H9 (cell line): ENCODE data around the gene HLA-A. TPM values are rescaled to one million over a fixed set of nuclear protein-coding genes. Genes with fewer than 3 reads are reported as not detected.
"Not testable (repeated sequence)": the region's sequence is repeated elsewhere in the genome, so short reads cannot be mapped to it uniquely, and the experiment has no call there.

ENCODE experiments used
- DNase-seq: peaks from one replicate; pipeline ENCODE4 v3.0.0-alpha.2; 2017
- H2AFZ ChIP-seq: one replicate; pipeline ENCODE4 v1.6.1; 2013; ENCODE audit warnings: mild to moderate bottlenecking, low read length, control low read depth, moderate library complexity
- H2AK5ac ChIP-seq: 2 replicates; pipeline ENCODE4 v1.6.1; 2013; ENCODE audit warnings: low read length, control low read depth, mixed read lengths; ENCODE audit not compliant: insufficient read length
- H2BK120ac ChIP-seq: one replicate; pipeline ENCODE4 v1.6.1; 2013; ENCODE audit warnings: low read depth, mild to moderate bottlenecking, low read length, control low read depth, inconsistent platforms; ENCODE audit not compliant: poor library complexity, severe bottlenecking
- H2BK12ac ChIP-seq: 2 replicates; pipeline ENCODE4 v1.6.1; 2013; ENCODE audit warnings: low read length, control low read depth, mixed read lengths, low read depth; ENCODE audit not compliant: insufficient read length
- H2BK15ac ChIP-seq: 2 replicates; pipeline ENCODE4 v1.6.1; 2013; ENCODE audit warnings: low read depth, low read length, control low read depth
- H2BK20ac ChIP-seq: one replicate; pipeline ENCODE4 v1.6.1; 2013; ENCODE audit warnings: low read depth, mild to moderate bottlenecking, low read length, control low read depth, inconsistent platforms; ENCODE audit not compliant: poor library complexity, severe bottlenecking
- H2BK5ac ChIP-seq: 2 replicates; pipeline ENCODE4 v1.6.1; 2013; ENCODE audit warnings: low read length, control low read depth, mixed read lengths; ENCODE audit not compliant: insufficient read length
- H3K14ac ChIP-seq: 2 replicates; pipeline ENCODE4 v1.6.1; 2013; ENCODE audit warnings: low read length, control low read depth; ENCODE audit not compliant: insufficient read depth
- H3K18ac ChIP-seq: 2 replicates; pipeline ENCODE4 v1.6.1; 2013; ENCODE audit warnings: low read depth, mild to moderate bottlenecking, mixed read lengths, low read length, control low read depth; ENCODE audit not compliant: insufficient read length
- H3K23ac ChIP-seq: 2 replicates; pipeline ENCODE4 v1.6.1; 2013; ENCODE audit warnings: low read length, control low read depth, mixed read lengths, low read depth; ENCODE audit not compliant: insufficient read length
- H3K23me2 ChIP-seq: 2 replicates; pipeline ENCODE4 v1.6.1; 2013; ENCODE audit warnings: low read depth, mild to moderate bottlenecking, mixed read lengths, low read length, control low read depth; ENCODE audit not compliant: insufficient read length, poor library complexity, severe bottlenecking
- H3K27ac ChIP-seq: 2 replicates; pipeline ENCODE4 v1.5.1; 2013; ENCODE audit warnings: low read length, control low read depth, mixed read lengths, low read depth; ENCODE audit not compliant: insufficient read length
- H3K27me3 ChIP-seq: 2 replicates; pipeline ENCODE4 v1.6.1; 2013; ENCODE audit warnings: low read length, control low read depth, inconsistent platforms; ENCODE audit not compliant: insufficient read depth
- H3K4ac ChIP-seq: 2 replicates; pipeline ENCODE4 v1.6.1; 2013; ENCODE audit warnings: low read depth, mild to moderate bottlenecking, control low read depth, inconsistent platforms, low read length, moderate library complexity
- H3K4me1 ChIP-seq: 2 replicates; pipeline ENCODE4 v1.6.1; 2013; ENCODE audit warnings: low read length, control low read depth, inconsistent platforms; ENCODE audit not compliant: insufficient read depth
- H3K4me2 ChIP-seq: 2 replicates; pipeline ENCODE4 v1.6.1; 2013; ENCODE audit warnings: low read length, control low read depth, mixed read lengths; ENCODE audit not compliant: insufficient read length, insufficient read depth
- H3K56ac ChIP-seq: 2 replicates; pipeline ENCODE4 v1.6.1; 2013; ENCODE audit warnings: low read depth, mild to moderate bottlenecking, mixed read lengths, low read length, control low read depth; ENCODE audit not compliant: insufficient read length
- H3K79me1 ChIP-seq: 2 replicates; pipeline ENCODE4 v1.6.1; 2013; ENCODE audit warnings: low read depth, mild to moderate bottlenecking, moderate library complexity, low read length, control low read depth, inconsistent platforms; ENCODE audit not compliant: insufficient read depth, poor library complexity, severe bottlenecking
- H3K79me2 ChIP-seq: 2 replicates; pipeline ENCODE4 v1.6.1; 2013; ENCODE audit warnings: low read length, control low read depth, inconsistent platforms; ENCODE audit not compliant: insufficient read depth
- H3K9ac ChIP-seq: 2 replicates; pipeline ENCODE4 v1.6.1; 2013; ENCODE audit warnings: low read length, control low read depth, mixed read lengths; ENCODE audit not compliant: insufficient read length; ENCODE audit errors: extremely low read depth
- H3K9me3 ChIP-seq: one replicate; pipeline ENCODE4 v1.6.1; 2013; ENCODE audit warnings: low read depth, low read length, inconsistent platforms; ENCODE audit not compliant: control insufficient read depth
- H3T11ph ChIP-seq: one replicate; pipeline ENCODE4 v1.6.1; 2013; ENCODE audit warnings: mild to moderate bottlenecking, low read length, control low read depth, inconsistent platforms
- H4K20me1 ChIP-seq: one replicate; pipeline ENCODE4 v1.6.1; 2013; ENCODE audit not compliant: control insufficient read depth, insufficient read length, insufficient read depth
- H4K5ac ChIP-seq: 2 replicates; pipeline ENCODE4 v1.6.1; 2013; ENCODE audit warnings: low read depth, mild to moderate bottlenecking, mixed read lengths, low read length, control low read depth; ENCODE audit not compliant: insufficient read length
- H4K8ac ChIP-seq: replicated peaks from 2 replicates; pipeline ENCODE4 v1.6.1; 2013; ENCODE audit warnings: low read length, control low read depth, mixed read lengths, low read depth; ENCODE audit not compliant: insufficient read length
- H4K91ac ChIP-seq: 2 replicates; pipeline ENCODE4 v1.6.1; 2013; ENCODE audit warnings: low read depth, mild to moderate bottlenecking, moderate library complexity, mixed read lengths, low read length, control low read depth; ENCODE audit not compliant: insufficient read length
- H3K27ac Mint-ChIP-seq, 3 experiments: 2 replicates in 2 of 3; 3 replicates in 1 of 3; pipeline ENCODE4 v1.8.0; 2020 to 2021; ENCODE audit warnings: mixed read lengths in 3 of 3, mild to moderate bottlenecking in 1 of 3, moderate library complexity in 1 of 3
- H3K27me3 Mint-ChIP-seq: 2 replicates; pipeline ENCODE4 v1.8.0; 2021; ENCODE audit warnings: low read depth, mild to moderate bottlenecking, moderate library complexity, mixed read lengths
- H3K36me3 Mint-ChIP-seq, 3 experiments: 2 replicates in 2 of 3; 3 replicates in 1 of 3; pipeline ENCODE4 v1.8.0; 2020 to 2021; ENCODE audit warnings: low read depth in 3 of 3, mixed read lengths in 3 of 3; ENCODE audit not compliant: insufficient read depth in 1 of 3
- H3K4me1 Mint-ChIP-seq, 2 experiments: 2 replicates each; pipeline ENCODE4 v1.8.0; 2020; ENCODE audit warnings: mixed read lengths in 2 of 2
- H3K4me3 Mint-ChIP-seq, 2 experiments: 2 replicates in 1 of 2; 3 replicates in 1 of 2; pipeline ENCODE4 v1.8.0; 2020 to 2021; ENCODE audit warnings: mild to moderate bottlenecking in 2 of 2, mixed read lengths in 2 of 2, moderate library complexity in 1 of 2
- H3K9me3 Mint-ChIP-seq, 2 experiments: 2 replicates in 1 of 2; 3 replicates in 1 of 2; pipeline ENCODE4 v1.8.0; 2020; ENCODE audit warnings: mild to moderate bottlenecking in 2 of 2, mixed read lengths in 2 of 2, moderate library complexity in 1 of 2
- WGBS: extraction: QIAGEN DNeasy Blood & Tissue Kit; methylation state at CpG from one replicate; pipeline ENCODE4 v1.1.7; 2013; ENCODE audit warnings: missing lambda C conversion rate, low lambda C conversion rate, mixed read lengths; ENCODE audit not compliant: insufficient read length; ENCODE audit errors: extremely low coverage; 5-methylcytosine and 5-hydroxymethylcytosine counted together
- total RNA-seq: library from RNA; stranded (reverse); gene quantifications from 2 replicates; pipeline ENCODE4 v1.2.1, GENCODE V29; 2021
- TF ChIP-seq, protein P1 (sequence below): fragments of 200-600 bp; sonication (generic); conservative IDR thresholded peaks from 3 replicates; pipeline ENCODE4 v1.8.0; 2021; ENCODE audit warnings: antibody characterized with exemption, mild to moderate bottlenecking

Gene HLA-A
- total RNA-seq, 1 experiment from 2014 or later = 248 TPM

DNA sequence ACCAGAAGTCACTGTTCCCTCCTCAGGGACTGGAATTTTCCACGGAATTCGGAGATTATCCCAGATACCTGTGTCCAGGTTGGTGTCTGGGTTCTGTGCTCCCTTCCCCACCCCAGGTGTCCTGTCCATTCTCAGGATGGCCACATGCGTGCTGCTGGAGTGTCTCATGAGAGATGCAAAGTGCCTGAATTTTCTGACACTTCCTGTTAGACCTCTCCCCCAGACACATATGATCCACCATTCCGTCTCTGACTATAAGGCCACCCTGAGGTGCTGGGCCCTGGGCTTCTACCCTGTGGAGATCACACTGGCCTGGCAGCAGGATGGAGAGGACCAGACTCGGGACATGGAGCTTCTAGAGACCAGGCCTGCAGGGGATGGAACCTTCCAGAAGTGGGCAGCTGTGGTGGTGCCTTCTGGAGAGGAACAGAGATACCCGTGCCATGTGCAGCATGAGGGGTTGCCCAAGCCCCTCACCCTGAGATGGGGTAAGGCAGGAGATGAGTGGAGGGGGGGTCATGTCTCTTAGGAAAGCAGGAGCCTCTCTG, 14.4 kb upstream of the HLA-A start:
- Histone ChIP-seq H3K14ac (no peak overlapping the region), H3K4me2 (no peak overlapping the region), H2AK5ac (no peak overlapping the region), H3K56ac (no peak overlapping the region), H2BK20ac (no peak overlapping the region), H3K9ac (no peak overlapping the region), H3K18ac (no peak overlapping the region), H3K27ac (no peak overlapping the region), H3K9me3 (no peaks in the 10 kb centered on the region), H3K23ac (no peak overlapping the region), H2BK120ac (no peak overlapping the region), H3T11ph (no peak overlapping the region), H4K91ac (no peak overlapping the region), H4K5ac (no peak overlapping the region), H3K4ac (no peak overlapping the region), H3K4me1 (no peaks in the 10 kb centered on the region), H2BK15ac (no peak overlapping the region), H2BK12ac (no peak overlapping the region), H2AFZ (no peak overlapping the region), H4K20me1 (no peaks in the 10 kb centered on the region), H3K27me3 (no peaks in the 10 kb centered on the region), H3K23me2 (no peaks in the 10 kb centered on the region), H3K79me2 (no peaks in the 10 kb centered on the region), H2BK5ac (no peak overlapping the region), H3K79me1 (no peaks in the 10 kb centered on the region), H4K8ac (no peak overlapping the region)
- no peaks in the 10 kb centered on the region for H3K4me1 Mint-ChIP-seq
- no peak for DNase-seq
- H3K27ac Mint-ChIP-seq = no peak overlapping the region
- WGBS = no CpG with 5 or more reads among the region's 6 CpGs
- no peak overlapping the region; a peak in 1 of 5 replicates for H3K4me3 Mint-ChIP-seq
- peaks cover 0 to 10% (median 0%) of the 10 kb centered on the region in 3 experiments; a peak in 3 of 7 replicates for H3K36me3 Mint-ChIP-seq
- H3K9me3 Mint-ChIP-seq = peaks cover 10 to 15% of the 10 kb centered on the region in 2 experiments; a peak in 4 of 5 replicates
- peaks cover 4% of the 10 kb centered on the region; the same call in 1 of the 2 replicates for H3K27me3 Mint-ChIP-seq
- TF ChIP-seq, protein P1, sequence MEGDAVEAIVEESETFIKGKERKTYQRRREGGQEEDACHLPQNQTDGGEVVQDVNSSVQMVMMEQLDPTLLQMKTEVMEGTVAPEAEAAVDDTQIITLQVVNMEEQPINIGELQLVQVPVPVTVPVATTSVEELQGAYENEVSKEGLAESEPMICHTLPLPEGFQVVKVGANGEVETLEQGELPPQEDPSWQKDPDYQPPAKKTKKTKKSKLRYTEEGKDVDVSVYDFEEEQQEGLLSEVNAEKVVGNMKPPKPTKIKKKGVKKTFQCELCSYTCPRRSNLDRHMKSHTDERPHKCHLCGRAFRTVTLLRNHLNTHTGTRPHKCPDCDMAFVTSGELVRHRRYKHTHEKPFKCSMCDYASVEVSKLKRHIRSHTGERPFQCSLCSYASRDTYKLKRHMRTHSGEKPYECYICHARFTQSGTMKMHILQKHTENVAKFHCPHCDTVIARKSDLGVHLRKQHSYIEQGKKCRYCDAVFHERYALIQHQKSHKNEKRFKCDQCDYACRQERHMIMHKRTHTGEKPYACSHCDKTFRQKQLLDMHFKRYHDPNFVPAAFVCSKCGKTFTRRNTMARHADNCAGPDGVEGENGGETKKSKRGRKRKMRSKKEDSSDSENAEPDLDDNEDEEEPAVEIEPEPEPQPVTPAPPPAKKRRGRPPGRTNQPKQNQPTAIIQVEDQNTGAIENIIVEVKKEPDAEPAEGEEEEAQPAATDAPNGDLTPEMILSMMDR = no peak

DNA sequence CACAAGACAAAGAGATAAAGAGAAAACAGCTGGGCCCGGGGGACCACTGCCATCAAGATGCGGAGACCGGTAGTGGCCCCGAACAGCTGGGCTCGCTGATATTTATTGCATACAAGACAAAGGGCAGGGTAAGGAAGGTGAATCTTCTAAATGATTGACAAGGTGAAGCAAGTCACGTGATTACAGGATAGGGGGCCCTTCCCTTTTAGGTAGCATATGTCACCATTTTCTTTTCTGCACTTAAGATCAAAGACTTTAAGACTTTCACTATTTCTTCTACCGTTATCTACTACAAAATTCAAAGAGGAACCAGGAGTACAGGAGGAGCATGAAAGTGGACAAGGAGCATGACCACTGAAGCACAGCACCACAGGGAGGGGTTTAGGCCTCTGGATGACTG, 12.3 kb upstream of the HLA-A start:
- H3K56ac ChIP-seq, H3K36me3 Mint-ChIP-seq, DNase-seq, H3K9ac ChIP-seq, H3K18ac ChIP-seq, H4K91ac ChIP-seq, H4K20me1 ChIP-seq, H3K9me3 ChIP-seq, H3K79me1 ChIP-seq, H3K27ac ChIP-seq, H2AK5ac ChIP-seq, H3K4me1 ChIP-seq, H3K27me3 ChIP-seq, H4K5ac ChIP-seq, H3K27me3 Mint-ChIP-seq, H3K23ac ChIP-seq, H3K14ac ChIP-seq, H3K27ac Mint-ChIP-seq, H2BK12ac ChIP-seq, H2BK120ac ChIP-seq, H2BK5ac ChIP-seq, H4K8ac ChIP-seq, H3K4me2 ChIP-seq, H3T11ph ChIP-seq, H2BK20ac ChIP-seq, H3K4me3 Mint-ChIP-seq, H3K4ac ChIP-seq, H2AFZ ChIP-seq, H3K4me1 Mint-ChIP-seq, H2BK15ac ChIP-seq, H3K23me2 ChIP-seq, H3K79me2 ChIP-seq: not testable (repeated sequence)
- H3K9me3 Mint-ChIP-seq = peaks cover 13 to 15% of the 10 kb centered on the region in 2 experiments; a peak in 4 of 5 replicates
- WGBS = no CpG with 5 or more reads among the region's 7 CpGs
